Common myeloid progenitor, CD34-positive (primary cell): ENCODE data around the gene SEMA3B.

Source experiments
- CTCF ChIA-PET: fragments of 350-600 bp; sonication (Branson Sonifier 250); formaldehyde crosslinking; loops from one replicate; lab custom pipeline; 2021; ENCODE audit warnings: antibody characterized with exemption; lab: Charles Lee
- POLR2A ChIA-PET: fragments of 350-600 bp; sonication (Branson Sonifier 250); formaldehyde crosslinking; loops from one replicate; lab custom pipeline; 2021; ENCODE audit warnings: antibody characterized with exemption; lab: Charles Lee
- DNase-seq, 3 donors: peaks; one replicate each; pipeline versions ENCODE4 v3.0.0 to v3.0.0-alpha.2; 2013
- H3K27ac ChIP-seq, 2 experiments: 1 replicate in 1 of 2; 2 replicates in 1 of 2; pipeline ENCODE4 v1.7.0; 2013; ENCODE audit warnings: inconsistent platforms in 2 of 2, low read length in 2 of 2, mild to moderate bottlenecking in 2 of 2, low read depth in 1 of 2, moderate library complexity in 1 of 2; ENCODE audit not compliant: severe bottlenecking in 2 of 2, insufficient read depth in 1 of 2, poor library complexity in 1 of 2
- H3K27me3 ChIP-seq, 5 experiments: replicated peaks in 2 of 5; 1 replicate in 3 of 5; 2 replicates in 2 of 5; pipeline versions ENCODE4 v1.6.1 to v1.7.0; 2013; ENCODE audit warnings: low read length in 4 of 5, mild to moderate bottlenecking in 2 of 5, moderate library complexity in 2 of 5, inconsistent platforms in 1 of 5; ENCODE audit not compliant: insufficient read depth in 5 of 5, control insufficient read depth in 4 of 5
- H3K36me3 ChIP-seq, 4 experiments: 1 replicate in 2 of 4; 2 replicates in 2 of 4; pipeline versions ENCODE4 v1.6.1 to v1.7.0; 2013; ENCODE audit warnings: low read length in 3 of 4, control low read depth in 1 of 4, mild to moderate bottlenecking in 1 of 4; ENCODE audit not compliant: control insufficient read depth in 4 of 4, insufficient read depth in 4 of 4
- H3K4me1 ChIP-seq, 4 experiments: 1 replicate in 3 of 4; 2 replicates in 1 of 4; pipeline versions ENCODE4 v1.6.1 to v1.7.1; 2013; ENCODE audit warnings: low read length in 3 of 4, mild to moderate bottlenecking in 3 of 4, control low read depth in 1 of 4, inconsistent platforms in 1 of 4, moderate library complexity in 1 of 4; ENCODE audit not compliant: control insufficient read depth in 4 of 4, insufficient read depth in 4 of 4; ENCODE audit errors: control extremely low read depth in 1 of 4
- H3K4me3 ChIP-seq, 7 experiments: 1 replicate in 4 of 7; 2 replicates in 3 of 7; pipeline versions ENCODE4 v1.5.1 to v1.7.0; 2013; ENCODE audit warnings: mild to moderate bottlenecking in 7 of 7, low read length in 6 of 7, moderate library complexity in 6 of 7, inconsistent platforms in 2 of 7, low read depth in 2 of 7, control low read depth in 1 of 7; ENCODE audit not compliant: insufficient read depth in 4 of 7, control insufficient read depth in 1 of 7; ENCODE audit errors: extremely low read depth in 1 of 7
- H3K9me3 ChIP-seq, 5 experiments: 1 replicate in 4 of 5; 2 replicates in 1 of 5; pipeline versions ENCODE4 v1.6.1 to v1.7.1; 2013; ENCODE audit warnings: low read length in 4 of 5, mild to moderate bottlenecking in 2 of 5, inconsistent platforms in 1 of 5, low read depth in 1 of 5, moderate library complexity in 1 of 5; ENCODE audit not compliant: control insufficient read depth in 4 of 5, insufficient read depth in 2 of 5; ENCODE audit errors: control extremely low read depth in 1 of 5
- WGBS: methylation state at CpG from one replicate; pipeline ENCODE4 v1.1.5; 2013; ENCODE audit not compliant: insufficient coverage; 5-methylcytosine and 5-hydroxymethylcytosine counted together

The SEMA3B gene

DNA sequence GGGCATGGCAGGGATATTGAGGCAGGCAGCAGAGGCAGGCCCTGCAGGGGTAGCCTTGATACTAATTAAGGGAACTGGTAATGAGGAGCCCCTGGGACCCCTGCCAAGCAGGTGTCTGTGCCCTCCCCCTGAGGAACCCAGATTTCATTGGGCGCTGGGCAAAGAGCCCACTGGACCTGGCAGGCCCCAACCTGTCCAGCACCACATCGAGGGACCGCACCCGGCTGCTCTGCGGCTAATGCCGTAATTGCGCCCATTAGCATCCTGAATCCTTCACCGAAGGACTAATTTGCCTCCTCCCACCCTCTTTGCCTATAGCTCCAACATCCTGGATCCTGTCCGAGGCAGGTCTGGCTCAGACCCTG lies 13.7 kb upstream of the SEMA3B start:
- peaks cover 0 to 13% (median 9%) of the 10 kb centered on the region in 4 experiments for H3K4me1 ChIP-seq
- peak overlapping the region in 1 of 2 experiments; percentile 52 for H3K27ac ChIP-seq
- no peaks in the 10 kb centered on the region for H3K9me3 ChIP-seq
- no peak for DNase-seq
- no peak overlapping the region for H3K4me3 ChIP-seq
- POLR2A ChIA-PET: no interaction called here
- no peaks in the 10 kb centered on the region for H3K27me3 ChIP-seq
- peaks cover 24 to 89% (median 58%) of the 10 kb centered on the region in 4 experiments for H3K36me3 ChIP-seq
- 98% methylated on average over 8 of the region's 9 CpGs for WGBS
- CTCF ChIA-PET: interaction anchor here (10.1 to 72.5 kb wide), 3 partner anchors 6 to 63 kb away, joined by 97 to 1875 read pairs (median 1875); partner anchors contain the start of genes GNAI2, GNAT1, LSMEM2 and SEMA3B

DNA sequence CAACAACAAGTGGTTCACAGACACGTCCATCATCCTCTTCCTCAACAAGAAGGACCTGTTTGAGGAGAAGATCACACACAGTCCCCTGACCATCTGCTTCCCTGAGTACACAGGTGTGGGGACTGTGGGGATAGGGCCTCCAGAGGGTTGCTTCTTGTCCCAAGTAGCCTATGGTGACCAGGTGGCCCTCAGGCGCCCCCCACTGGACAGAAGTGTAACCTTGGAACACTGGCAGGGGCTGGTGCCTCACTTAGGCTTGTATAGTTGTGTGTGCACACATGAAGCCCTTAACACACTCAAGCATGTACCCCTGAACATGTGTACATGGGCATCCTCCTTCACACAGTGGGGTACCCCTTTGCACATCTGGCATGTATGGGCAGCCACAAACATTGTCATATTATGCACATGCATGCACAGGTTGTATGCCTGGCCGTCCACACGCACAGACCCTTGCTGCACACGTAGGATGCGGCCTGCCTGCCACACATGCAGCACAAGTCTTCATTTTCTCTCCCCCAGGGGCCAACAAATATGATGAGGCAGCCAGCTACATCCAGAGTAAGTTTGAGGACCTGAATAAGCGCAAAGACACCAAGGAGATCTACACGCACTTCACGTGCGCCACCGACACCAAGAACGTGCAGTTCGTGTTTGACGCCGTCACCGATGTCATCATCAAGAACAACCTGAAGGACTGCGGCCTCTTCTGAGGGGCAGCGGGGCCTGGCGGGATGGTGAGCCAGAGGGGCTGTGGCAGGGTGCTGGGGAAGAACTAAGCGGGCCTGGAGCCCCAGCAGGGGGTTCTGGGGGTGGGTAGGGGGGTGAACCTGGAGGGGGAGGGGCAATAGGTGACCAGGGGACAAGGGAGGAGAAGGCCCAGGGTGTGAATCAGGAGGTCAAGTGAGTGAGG lies 11.7 kb upstream of the SEMA3B start:
- Histone ChIP-seq H3K36me3 (peaks cover 19 to 73% (median 47%) of the 10 kb centered on the region in 4 experiments), H3K4me1 (peaks cover 0 to 22% (median 18%) of the 10 kb centered on the region in 4 experiments), H3K9me3 (no peaks in the 10 kb centered on the region), H3K27me3 (no peaks in the 10 kb centered on the region), H3K27ac (no peak overlapping the region), H3K4me3 (no peak overlapping the region)
- peak in 1 of 3 donors; percentile 52 for DNase-seq
- ChIA-PET CTCF (interaction anchor here (10.1 to 72.5 kb wide), 3 partner anchors 8 to 65 kb away, joined by 97 to 1875 read pairs (median 1875); partner anchors contain the start of genes GNAI2, GNAT1, LSMEM2 and SEMA3B), POLR2A (interaction anchor here (0.5 to 1.6 kb wide), 3 partner anchors 11 to 49 kb away, joined by 3 to 5 read pairs (median 4); no protein-coding TSS in a partner anchor)
- 92% methylated on average over 19 of the region's 20 CpGs for WGBS

DNA sequence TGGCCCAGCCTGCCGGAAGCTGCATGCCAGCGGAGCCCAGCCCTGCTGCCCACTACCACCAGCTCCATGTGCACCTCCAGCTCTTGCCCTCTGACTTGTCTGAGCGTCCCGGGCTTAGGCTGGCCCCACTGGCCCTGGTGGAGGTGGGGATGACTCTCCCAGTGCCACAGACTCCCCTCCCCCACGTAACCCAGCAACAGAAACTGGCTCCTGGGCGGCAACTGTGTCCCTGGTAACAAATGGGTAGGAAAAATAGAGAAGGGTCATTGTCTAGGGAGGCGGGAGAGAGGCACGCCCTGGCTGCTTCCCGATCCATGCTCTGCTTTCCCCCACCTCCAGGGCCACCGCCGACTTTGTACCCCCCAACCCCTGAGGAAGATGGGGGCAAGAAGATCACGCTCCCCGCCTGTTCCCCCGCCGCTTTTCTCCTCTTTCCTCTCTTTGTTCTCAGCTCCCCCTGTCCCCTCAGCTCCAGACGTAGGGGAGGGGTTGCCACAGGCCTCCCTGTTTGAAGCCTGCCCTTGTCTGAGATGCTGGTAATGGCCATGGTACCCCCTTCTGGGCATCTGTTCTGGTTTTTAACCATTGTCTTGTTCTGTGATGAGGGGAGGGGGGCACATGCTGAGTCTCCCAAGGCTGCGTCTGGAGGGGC lies 10.8 kb upstream of the SEMA3B start:
- CTCF ChIA-PET: interaction anchor here (0.6 to 72.5 kb wide), 5 partner anchors 9 to 100 kb away, joined by 3 to 1875 read pairs (median 97); partner anchors contain the start of genes GNAI2, GNAT1, LSMEM2 and SEMA3B
- no peak overlapping the region for H3K4me3 ChIP-seq
- 90% methylated on average over 13 of the region's 17 CpGs for WGBS
- no peaks in the 10 kb centered on the region for H3K9me3 ChIP-seq
- no peak for DNase-seq
- peaks cover 0 to 20% (median 18%) of the 10 kb centered on the region in 4 experiments for H3K4me1 ChIP-seq
- peaks cover 19 to 64% (median 42%) of the 10 kb centered on the region in 4 experiments for H3K36me3 ChIP-seq
- no peaks in the 10 kb centered on the region for H3K27me3 ChIP-seq
- no peak overlapping the region for H3K27ac ChIP-seq
- POLR2A ChIA-PET: no interaction called here

DNA sequence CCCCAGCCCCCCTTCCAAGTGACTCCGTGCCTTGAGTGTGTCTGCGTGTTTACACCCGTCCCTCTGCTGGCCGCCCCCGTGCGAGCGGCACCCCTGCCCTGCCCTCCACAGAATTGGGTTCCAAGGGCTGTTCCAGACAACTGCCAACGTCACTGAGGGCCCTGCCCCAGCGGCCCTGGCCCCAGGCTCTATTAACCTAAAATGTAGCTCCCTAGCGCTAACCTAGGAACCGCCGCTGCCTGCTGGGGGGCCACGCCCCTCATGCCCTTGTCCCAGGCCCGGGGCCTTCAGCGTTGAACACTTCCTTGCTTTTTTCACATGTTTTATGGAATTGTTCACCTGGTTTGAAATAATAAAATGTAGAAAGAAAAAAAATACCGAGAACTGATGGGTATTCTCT lies 10.0 kb upstream of the SEMA3B start:
- Histone ChIP-seq H3K4me3 (no peak overlapping the region), H3K9me3 (no peaks in the 10 kb centered on the region), H3K27ac (no peak overlapping the region), H3K36me3 (peaks cover 19 to 57% (median 36%) of the 10 kb centered on the region in 4 experiments), H3K4me1 (peaks cover 0 to 20% (median 18%) of the 10 kb centered on the region in 4 experiments), H3K27me3 (no peaks in the 10 kb centered on the region)
- ChIA-PET POLR2A (no interaction called here), CTCF (interaction anchor here (0.9 to 72.5 kb wide), 8 partner anchors 9 to 90 kb away, joined by 3 to 1875 read pairs (median 6); partner anchors contain the start of genes GNAI2, GNAT1, HYAL2 and LSMEM2)
- peak in 1 of 3 donors; percentile 41 for DNase-seq
- 95% methylated on average over 16 of the region's 16 CpGs for WGBS

DNA sequence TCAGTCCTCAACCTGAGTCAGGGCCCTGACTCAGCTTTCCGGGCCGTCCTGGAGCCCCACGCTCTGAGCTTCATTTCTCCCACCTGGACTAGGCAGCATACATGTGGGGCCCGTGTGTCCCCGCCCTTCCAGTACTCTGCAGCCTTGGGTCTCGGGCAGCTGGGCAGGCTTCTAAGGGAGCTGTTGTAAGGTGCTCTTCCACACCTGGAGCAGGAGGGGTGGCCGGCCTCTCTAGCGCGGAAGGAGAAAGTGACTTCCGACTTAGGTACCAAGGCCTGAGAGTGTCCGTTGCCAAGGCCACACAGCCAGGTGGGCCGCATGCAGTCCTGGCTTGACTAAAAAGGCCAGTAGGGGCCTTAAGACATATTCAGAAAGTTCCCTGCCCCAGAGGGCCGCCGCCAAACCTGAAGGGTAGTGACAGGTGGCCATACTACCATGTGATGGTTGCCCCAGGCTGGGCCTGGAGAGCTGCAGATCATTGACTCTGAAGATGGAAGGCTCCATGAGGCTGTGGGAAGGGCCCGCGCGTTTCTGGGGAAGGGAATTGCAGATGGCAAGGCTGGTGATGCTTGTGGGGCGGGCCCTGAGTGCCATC lies 9.4 kb upstream of the SEMA3B start:
- peak overlapping the region in 3 of 7 experiments; percentile 63 to 76 (median 64) for H3K4me3 ChIP-seq
- ChIA-PET POLR2A (interaction anchor here (0.7 to 1.7 kb wide), 3 partner anchors 13 to 446 kb away, joined by 3 to 6 read pairs (median 3); no protein-coding TSS in a partner anchor), CTCF (interaction anchor here (0.8 to 72.5 kb wide), 10 partner anchors 10 to 90 kb away, joined by 3 to 1875 read pairs (median 4); partner anchors contain the start of genes GNAI2, GNAT1, HYAL2 and LSMEM2)
- no peaks in the 10 kb centered on the region for H3K27me3 ChIP-seq
- peak overlapping the region in 1 of 2 experiments; percentile 75 for H3K27ac ChIP-seq
- H3K36me3 ChIP-seq: peaks cover 19 to 52% (median 32%) of the 10 kb centered on the region in 4 experiments
- no peaks in the 10 kb centered on the region for H3K9me3 ChIP-seq
- peaks cover 0 to 20% (median 17%) of the 10 kb centered on the region in 4 experiments for H3K4me1 ChIP-seq
- DNase-seq: no peak
- 69% methylated on average over 17 of the region's 18 CpGs for WGBS
